Thoracic aorta (tissue), 2 donors: ENCODE results near the gene SAMHD1. TPM values are rescaled to one million over a fixed set of nuclear protein-coding genes. Genes with fewer than 3 reads are reported as not detected.

ENCODE experiments used
- ATAC-seq: fragments of 150-250 bp; one replicate; pipeline ENCODE4 v1.8.0; 2017; ENCODE audit warnings: low read depth; ENCODE audit not compliant: insufficient number of reproducible peaks, low FRiP score
- DNase-seq: peaks from one replicate; pipeline ENCODE4 v3.0.0-alpha.2; 2020; ENCODE audit warnings: low spot score
- H3K27ac ChIP-seq, 2 donors: fragments of 200-600 bp; sonication (generic); 1 replicate in 1 of 2; 2 replicates in 1 of 2; pipeline ENCODE4 v1.5.1; 2016; ENCODE audit warnings: mild to moderate bottlenecking in 2 of 2, moderate library complexity in 2 of 2
- H3K27me3 ChIP-seq: fragments of 200-600 bp; sonication (generic); replicated peaks from 2 replicates; pipeline ENCODE4 v1.6.0; 2016; ENCODE audit warnings: mild to moderate bottlenecking; ENCODE audit not compliant: insufficient read depth
- H3K36me3 ChIP-seq: fragments of 200-600 bp; sonication (generic); one replicate; pipeline ENCODE4 v1.5.1; 2016
- H3K4me1 ChIP-seq, 2 donors: fragments of 200-600 bp; sonication (generic); 1 replicate in 1 of 2; 2 replicates in 1 of 2; pipeline versions ENCODE4 v1.5.1 to v1.6.0; 2016; ENCODE audit warnings: low read depth in 2 of 2, mild to moderate bottlenecking in 1 of 2; ENCODE audit not compliant: control insufficient read depth in 1 of 2
- H3K4me3 ChIP-seq: fragments of 200-600 bp; sonication (generic); 2 replicates; pipeline ENCODE4 v1.5.1; 2016; ENCODE audit warnings: mild to moderate bottlenecking
- H3K9me3 ChIP-seq: fragments of 200-600 bp; sonication (generic); 2 replicates; pipeline ENCODE4 v1.5.1; 2016
- CTCF ChIP-seq: fragments of 200-600 bp; sonication (generic); IDR thresholded peaks from one replicate; pipeline ENCODE4 v1.5.1; 2019; ENCODE audit warnings: antibody characterized with exemption
- total RNA-seq, 2 donors: library from RNA; depleted of rRNA; stranded (reverse); fragments of >200 nt; gene quantifications; one replicate each; pipeline versions ENCODE4 v1.1.0 to v1.2.3, GENCODE V29; 2016

SAMHD1 gene
- total RNA-seq, 2 donors from 2014 or later: 229 to 365 TPM

GRCh38 chr20:36991703-36992102 is 40.2 kb upstream of the SAMHD1 start:
- Histone ChIP-seq H3K4me3 (no peak overlapping the region), H3K27me3 (no peaks in the 10 kb centered on the region), H3K27ac (no peak overlapping the region), H3K36me3 (no peaks in the 10 kb centered on the region), H3K4me1 (no peaks in the 10 kb centered on the region), H3K9me3 (no peaks in the 10 kb centered on the region)
- ATAC-seq: no peak
- no peak for DNase-seq
- TF ChIP-seq CTCF: no peak

- no peaks in the 10 kb centered on the region for H3K9me3 ChIP-seq
- H3K36me3 ChIP-seq: no peaks in the 10 kb centered on the region
- no peak for TF ChIP-seq CTCF
- H3K27me3 ChIP-seq: no peaks in the 10 kb centered on the region
- ATAC-seq (no peak), DNase-seq (no peak)
- H3K4me3 ChIP-seq: no peak overlapping the region
- H3K4me1 ChIP-seq: no peaks in the 10 kb centered on the region
- no peak overlapping the region for H3K27ac ChIP-seq
These were observed 38.3 kb upstream of the SAMHD1 start for GRCh38 chr20:36989797-36990196.

GRCh38 chr20:36988494-36988966 is 37.0 kb upstream of the SAMHD1 start:
- Histone ChIP-seq H3K36me3 (no peaks in the 10 kb centered on the region), H3K27ac (no peak overlapping the region), H3K4me3 (no peak overlapping the region), H3K4me1 (no peaks in the 10 kb centered on the region), H3K9me3 (no peaks in the 10 kb centered on the region), H3K27me3 (no peaks in the 10 kb centered on the region)
- no peak for TF ChIP-seq CTCF
- no peak for ATAC-seq
- DNase-seq: no peak

- ATAC-seq (no peak), DNase-seq (no peak)
- Histone ChIP-seq H3K4me3 (no peak overlapping the region), H3K9me3 (no peaks in the 10 kb centered on the region), H3K27ac (no peak overlapping the region), H3K36me3 (no peaks in the 10 kb centered on the region), H3K4me1 (no peaks in the 10 kb centered on the region), H3K27me3 (no peaks in the 10 kb centered on the region)
- no peak for TF ChIP-seq CTCF
These were observed 32.7 kb upstream of the SAMHD1 start for GRCh38 chr20:36984257-36984638.

GRCh38 chr20:36975099-36975818 is 23.8 kb upstream of the SAMHD1 start:
- no peaks in the 10 kb centered on the region for H3K27me3 ChIP-seq
- DNase-seq: no peak
- H3K27ac ChIP-seq: no peak overlapping the region
- H3K4me1 ChIP-seq: no peaks in the 10 kb centered on the region
- TF ChIP-seq CTCF: no peak
- H3K9me3 ChIP-seq: no peaks in the 10 kb centered on the region
- no peak for ATAC-seq
- no peaks in the 10 kb centered on the region for H3K36me3 ChIP-seq
- H3K4me3 ChIP-seq: no peak overlapping the region
